ENCODE measurements around the gene XPR1. TPM values are rescaled to one million over a fixed set of nuclear protein-coding genes. Genes with fewer than 3 reads are reported as not detected.

Gene XPR1
- total and polyA plus RNA-seq, 8 donors: 3.4 to 25.3 (median 13.7) TPM

- Histone ChIP-seq H3K9me3 (no peaks in the 10 kb centered on the region), H3K4me1 (peaks cover 11 to 28% (median 21%) of the 10 kb centered on the region in 3 donors), H3K4me3 (no peak overlapping the region), H3K27ac (no peak overlapping the region), H3K27me3 (no peaks in the 10 kb centered on the region), H3K36me3 (no peaks in the 10 kb centered on the region)
- no peak for FAIRE-seq
- no peak for DNase-seq
- TF ChIP-seq, protein P1, sequence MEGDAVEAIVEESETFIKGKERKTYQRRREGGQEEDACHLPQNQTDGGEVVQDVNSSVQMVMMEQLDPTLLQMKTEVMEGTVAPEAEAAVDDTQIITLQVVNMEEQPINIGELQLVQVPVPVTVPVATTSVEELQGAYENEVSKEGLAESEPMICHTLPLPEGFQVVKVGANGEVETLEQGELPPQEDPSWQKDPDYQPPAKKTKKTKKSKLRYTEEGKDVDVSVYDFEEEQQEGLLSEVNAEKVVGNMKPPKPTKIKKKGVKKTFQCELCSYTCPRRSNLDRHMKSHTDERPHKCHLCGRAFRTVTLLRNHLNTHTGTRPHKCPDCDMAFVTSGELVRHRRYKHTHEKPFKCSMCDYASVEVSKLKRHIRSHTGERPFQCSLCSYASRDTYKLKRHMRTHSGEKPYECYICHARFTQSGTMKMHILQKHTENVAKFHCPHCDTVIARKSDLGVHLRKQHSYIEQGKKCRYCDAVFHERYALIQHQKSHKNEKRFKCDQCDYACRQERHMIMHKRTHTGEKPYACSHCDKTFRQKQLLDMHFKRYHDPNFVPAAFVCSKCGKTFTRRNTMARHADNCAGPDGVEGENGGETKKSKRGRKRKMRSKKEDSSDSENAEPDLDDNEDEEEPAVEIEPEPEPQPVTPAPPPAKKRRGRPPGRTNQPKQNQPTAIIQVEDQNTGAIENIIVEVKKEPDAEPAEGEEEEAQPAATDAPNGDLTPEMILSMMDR (IDR thresholded peaks at IDR 0.05): no peak
- intact Hi-C loops (cut with DNase I): no loop called here
- 86 to 88% methylated on average over 4 of the region's 4 CpGs for WGBS, 2 donors
- no peak for ATAC-seq
Measured at GRCh38 chr1:180839547-180839946, 207.7 kb downstream of the XPR1 start.

- no peak overlapping the region for H3K4me3 ChIP-seq
- H3K27me3 ChIP-seq: no peaks in the 10 kb centered on the region
- no peak for FAIRE-seq
- 23 to 27% methylated on average over 3 of the region's 3 CpGs for WGBS, 2 donors
- TF ChIP-seq, protein P1 (IDR thresholded peaks at IDR 0.05): no peak
- no peaks in the 10 kb centered on the region for H3K36me3 ChIP-seq
- DNase-seq: peak in 1 of 6 donors; percentile 21
- intact Hi-C loops (cut with DNase I): no loop called here
- H3K4me1 ChIP-seq: peaks cover 11 to 28% (median 21%) of the 10 kb centered on the region in 3 donors
- no peaks in the 10 kb centered on the region for H3K9me3 ChIP-seq
- ATAC-seq: peak; percentile 71 to 86 (median 79)
- peak overlapping the region in 1 of 4 donors; percentile 4 for H3K27ac ChIP-seq
Measured at GRCh38 chr1:180841415-180841814, 209.6 kb downstream of the XPR1 start.

- TF ChIP-seq, protein P1 (IDR thresholded peaks at IDR 0.05): no peak
- intact Hi-C loops (cut with DNase I): no loop called here
- peak overlapping the region in 1 of 4 donors; percentile 4 for H3K27ac ChIP-seq
Measured at GRCh38 chr1:180842052-180842451, 210.2 kb downstream of the XPR1 start.

GRCh38 chr1:180842491-180843275 is 210.9 kb downstream of the XPR1 start:
- FAIRE-seq (no peak), DNase-seq (no peak), ATAC-seq (peak in 3 of 4 donors; percentile 49 to 75 (median 54))
- WGBS, 2 donors: 65 to 67% methylated on average over 5 of the region's 5 CpGs
- Histone ChIP-seq H3K36me3 (no peaks in the 10 kb centered on the region), H3K4me1 (peaks cover 14 to 34% (median 24%) of the 10 kb centered on the region in 3 donors), H3K9me3 (no peaks in the 10 kb centered on the region), H3K27me3 (no peaks in the 10 kb centered on the region), H3K27ac (no peak overlapping the region), H3K4me3 (no peak overlapping the region)
- intact Hi-C loops (cut with DNase I): no loop called here
- TF ChIP-seq, protein P1 (IDR thresholded peaks at IDR 0.05): no peak

More at GRCh38 chr1:180842052-180842451, 210.2 kb downstream of the XPR1 start:
- H3K4me3 ChIP-seq: no peak overlapping the region
- FAIRE-seq (no peak), ATAC-seq (peak; percentile 23 to 52 (median 34)), DNase-seq (no peak)
- no peaks in the 10 kb centered on the region for H3K27me3 ChIP-seq
- peaks cover 11 to 28% (median 21%) of the 10 kb centered on the region in 3 donors for H3K4me1 ChIP-seq
- H3K9me3 ChIP-seq: no peaks in the 10 kb centered on the region
- H3K36me3 ChIP-seq: no peaks in the 10 kb centered on the region
- 29 to 32% methylated on average over 1 of the region's 1 CpG for WGBS, 2 donors

GRCh38 chr1:180845352-180845751 is 213.5 kb downstream of the XPR1 start:
- H3K27me3 ChIP-seq: no peaks in the 10 kb centered on the region
- 95 to 100% methylated on average over 1 of the region's 1 CpG for WGBS, 2 donors
- DNase-seq (no peak), ATAC-seq (no peak), FAIRE-seq (no peak)
- no peaks in the 10 kb centered on the region for H3K36me3 ChIP-seq
- intact Hi-C loops (cut with DNase I): no loop called here
- H3K9me3 ChIP-seq: no peaks in the 10 kb centered on the region
- TF ChIP-seq, protein P1 (IDR thresholded peaks at IDR 0.05): no peak
- H3K4me3 ChIP-seq: no peak overlapping the region
- H3K27ac ChIP-seq: no peak overlapping the region
- peaks cover 19 to 59% (median 49%) of the 10 kb centered on the region in 3 donors for H3K4me1 ChIP-seq

Data from pancreas (tissue), 10 donors.